NCI-H748 (cell line): ENCODE measurements around the gene CEACAM3.
"Not testable (repeated sequence)": the region's sequence is repeated elsewhere in the genome, so short reads cannot be mapped to it uniquely, and the experiment has no call there.

Experiments used
- DNase-seq: peaks from one replicate; lab custom pipeline; 2025; ENCODE audit not compliant: unreplicated experiment; lab: John Stamatoyannopoulos, UW

The CEACAM3 gene

GRCh38 chr19:41796362-41796761 lies at the start of gene CEACAM3:
Gene CEACAM3, plus strand, starts transcription at chr19:41796587. Its CDS starts 91 bp downstream, at chr19:41796678.
- no peak for DNase-seq

DNA sequence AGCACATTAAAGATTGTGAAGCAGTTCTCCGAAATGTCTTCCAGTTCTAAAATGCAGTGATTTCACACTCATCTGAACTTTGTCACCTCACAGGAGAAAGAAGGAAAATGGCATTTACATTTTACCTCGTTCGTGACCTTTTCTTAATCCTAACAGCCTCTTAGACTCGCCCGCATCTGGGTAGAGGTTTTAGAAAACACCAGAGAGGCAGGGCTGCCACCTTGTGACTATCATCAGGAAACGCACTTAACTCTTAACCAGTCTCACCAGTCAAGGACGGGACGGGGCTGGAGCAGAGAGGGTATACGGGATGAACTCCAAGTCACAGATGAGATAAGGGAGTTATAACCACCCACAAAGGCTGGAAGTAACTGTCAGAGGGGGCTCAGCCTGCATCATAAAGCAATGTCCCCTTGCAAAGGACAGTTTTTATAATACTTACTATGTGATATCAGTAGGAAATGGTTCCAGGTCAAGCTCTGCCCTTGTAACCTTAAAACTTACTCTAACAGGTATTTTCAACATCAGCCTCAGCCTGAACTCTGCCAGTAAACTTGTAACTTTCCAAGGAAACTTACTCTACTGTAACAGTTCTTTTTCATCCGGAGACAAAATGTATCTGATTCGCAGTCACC lies 49.7 kb upstream of the CEACAM3 start:
- DNase-seq = peak; percentile 90

DNA sequence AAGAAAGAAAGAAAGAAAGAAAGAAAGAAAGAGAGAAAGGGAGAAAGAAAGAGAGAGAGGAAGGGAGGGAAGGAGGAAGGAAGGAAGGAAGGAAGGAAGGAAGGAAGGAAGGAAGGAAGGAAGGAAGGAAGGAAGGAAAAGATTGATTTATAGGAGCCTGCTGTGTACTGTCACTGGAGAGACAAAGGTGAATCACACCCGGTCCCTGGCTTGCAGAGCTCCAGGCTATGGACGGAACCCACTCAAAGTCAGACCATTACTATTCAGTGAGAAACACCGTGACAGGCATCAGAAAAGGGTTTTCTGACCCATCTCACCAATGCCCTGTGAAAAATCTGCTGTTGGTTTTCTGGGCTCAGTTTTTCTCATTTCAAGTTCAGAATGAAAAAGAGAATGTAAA lies 48.4 kb upstream of the CEACAM3 start:
- DNase-seq = no peak

DNA sequence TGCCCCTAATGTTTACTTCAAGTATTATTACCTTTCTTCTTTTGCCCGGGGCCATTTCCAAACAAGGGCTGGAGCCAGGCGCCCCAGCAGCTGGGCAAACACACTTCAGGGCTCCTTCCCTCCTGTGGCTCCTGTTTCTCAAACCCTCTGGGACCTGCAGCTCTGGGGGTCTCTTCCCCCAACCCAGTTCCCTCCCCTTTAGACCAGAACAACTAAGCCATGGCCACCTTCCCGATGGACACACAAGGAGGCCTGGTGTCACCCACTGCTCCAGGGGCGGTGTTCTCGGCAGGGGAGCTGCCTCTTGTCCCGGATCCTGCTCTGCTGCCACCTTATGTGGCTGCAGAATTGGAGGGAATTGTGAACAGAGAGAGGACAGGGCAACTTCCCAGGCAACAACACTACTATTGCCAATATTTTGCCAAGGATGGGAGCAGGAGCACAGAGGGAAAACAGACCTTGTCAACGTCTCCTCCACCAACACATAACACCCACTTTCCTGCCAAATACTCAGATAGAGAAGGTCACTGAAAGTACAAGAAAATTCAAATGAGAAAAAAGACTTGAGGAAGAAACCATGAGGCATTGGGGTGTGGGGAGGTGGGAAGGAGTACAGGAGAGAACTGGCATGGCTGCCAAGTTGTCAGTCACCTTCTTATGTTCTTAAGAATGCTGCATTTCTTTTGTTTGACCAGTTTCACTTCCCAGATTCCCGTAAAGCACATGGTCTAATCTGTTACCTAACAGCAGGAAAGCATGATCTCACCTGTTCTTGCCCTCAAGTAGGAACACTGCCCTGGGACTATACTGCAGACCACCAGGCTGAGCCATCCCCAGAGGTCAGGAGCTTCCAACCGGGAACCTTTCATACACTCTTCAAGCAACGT lies 45.9 kb upstream of the CEACAM3 start:
- peak; percentile 53 for DNase-seq

DNA sequence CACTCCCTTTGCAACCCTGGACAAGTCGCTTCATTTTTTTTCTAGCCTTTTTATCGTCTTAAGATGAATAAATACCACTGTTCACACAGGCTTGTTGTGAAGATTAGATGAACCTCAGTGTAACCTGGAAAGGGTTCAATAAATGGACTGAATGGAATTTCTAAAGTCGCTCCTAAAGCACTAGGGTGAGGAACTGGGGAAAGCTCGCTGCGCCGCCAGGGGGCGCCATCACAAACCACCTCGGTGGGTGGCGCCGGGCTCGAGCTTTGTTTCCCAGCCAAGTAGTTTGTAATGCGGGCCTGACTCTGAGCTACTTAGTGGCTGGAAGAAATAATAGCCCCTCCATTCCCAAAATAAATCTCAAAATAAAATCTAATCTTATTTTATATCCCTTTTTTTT lies 43.2 kb upstream of the CEACAM3 start:
- DNase-seq = peak; percentile 79

GRCh38 chr19:41753936-41754529 lies 42.4 kb upstream of the CEACAM3 start:
- peak; percentile 75 for DNase-seq

- no peak for DNase-seq
Measured at GRCh38 chr19:41755328-41755913, 41.0 kb upstream of the CEACAM3 start, which contains the start of gene CEACAM6. Gene CEACAM6, plus strand, starts transcription at chr19:41755530. Its CDS starts 109 bp downstream, at chr19:41755639.

- DNase-seq = no peak
Measured at GRCh38 chr19:41758846-41759245, 37.5 kb upstream of the CEACAM3 start.

DNA sequence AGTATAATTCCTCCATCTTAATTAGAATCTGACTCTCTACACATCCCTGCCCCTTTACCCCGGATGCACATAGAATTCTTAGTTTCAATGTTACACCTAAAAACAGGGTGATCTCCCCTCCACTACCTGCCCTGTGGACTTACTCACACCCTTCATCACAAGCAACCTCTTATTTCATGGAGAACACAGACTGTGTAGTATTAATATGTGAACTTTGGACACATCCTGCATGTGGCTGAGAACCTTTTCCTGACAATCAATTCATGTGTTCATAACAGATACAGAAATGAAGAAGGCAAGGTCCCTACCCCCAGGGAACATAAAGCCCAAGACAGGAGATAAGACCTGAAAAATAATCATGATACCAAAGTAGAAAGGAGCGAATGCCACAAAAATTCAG lies 29.3 kb upstream of the CEACAM3 start:
- no peak for DNase-seq

- not testable (repeated sequence) for DNase-seq
Measured at GRCh38 chr19:41768105-41768504, 28.3 kb upstream of the CEACAM3 start.

GRCh38 chr19:41769608-41770007 lies 26.8 kb upstream of the CEACAM3 start:
- no peak for DNase-seq

DNA sequence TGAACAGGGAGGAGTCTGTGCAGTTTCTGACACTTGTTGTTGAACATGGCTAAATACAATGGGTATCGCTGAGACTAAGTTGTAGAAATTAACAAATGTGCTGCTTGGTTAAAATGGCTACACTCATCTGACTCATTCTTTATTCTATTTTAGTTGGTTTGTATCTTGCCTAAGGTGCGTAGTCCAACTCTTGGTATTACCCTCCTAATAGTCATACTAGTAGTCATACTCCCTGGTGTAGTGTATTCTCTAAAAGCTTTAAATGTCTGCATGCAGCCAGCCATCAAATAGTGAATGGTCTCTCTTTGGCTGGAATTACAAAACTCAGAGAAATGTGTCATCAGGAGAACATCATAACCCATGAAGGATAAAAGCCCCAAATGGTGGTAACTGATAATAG lies 25.0 kb upstream of the CEACAM3 start:
- DNase-seq = no peak

DNA sequence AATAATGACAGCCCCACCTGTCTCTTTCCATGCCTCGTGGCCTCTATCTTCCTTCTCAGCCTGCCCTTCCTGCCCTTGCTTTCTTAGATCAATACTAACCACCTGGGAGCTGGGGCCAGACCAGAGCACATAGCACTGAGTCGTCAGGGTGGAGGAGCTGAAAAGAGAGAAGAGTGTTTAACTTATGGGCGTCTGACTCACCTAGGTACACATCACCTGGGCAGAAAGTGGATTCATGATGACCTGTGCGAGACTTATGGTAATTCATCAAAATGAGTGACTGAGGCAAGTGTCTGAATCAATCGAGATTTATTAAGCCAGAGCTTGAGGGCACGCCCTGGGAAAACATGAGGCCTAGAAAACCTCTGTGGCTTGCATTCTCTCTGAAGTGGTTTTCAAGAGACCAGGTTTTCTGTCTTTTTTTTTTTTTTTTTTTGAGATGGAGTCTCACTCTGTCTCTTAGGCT lies 21.8 kb upstream of the CEACAM3 start:
- DNase-seq = peak; percentile 98

- DNase-seq = no peak
Measured at GRCh38 chr19:41776700-41777099, 19.7 kb upstream of the CEACAM3 start.

DNA sequence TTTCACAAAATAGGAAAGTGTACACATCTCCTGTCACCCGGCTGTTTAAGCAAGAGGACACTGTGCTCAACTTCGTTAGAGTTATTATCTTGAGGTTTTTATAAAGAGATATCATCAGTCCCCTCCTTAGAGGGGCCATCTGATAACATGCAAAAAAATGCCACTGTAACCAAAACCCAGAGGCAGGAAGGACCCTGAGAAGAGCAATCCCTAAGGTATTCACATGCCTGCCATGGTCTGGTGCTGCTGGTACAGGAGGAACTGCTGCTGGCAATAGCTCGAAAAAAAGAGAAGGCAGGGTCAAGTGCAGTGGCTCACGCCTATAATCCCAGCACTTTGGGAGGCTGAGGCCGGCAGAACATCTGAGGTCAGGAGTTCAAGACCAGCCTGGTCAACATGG lies 12.8 kb upstream of the CEACAM3 start:
- DNase-seq = no peak

DNA sequence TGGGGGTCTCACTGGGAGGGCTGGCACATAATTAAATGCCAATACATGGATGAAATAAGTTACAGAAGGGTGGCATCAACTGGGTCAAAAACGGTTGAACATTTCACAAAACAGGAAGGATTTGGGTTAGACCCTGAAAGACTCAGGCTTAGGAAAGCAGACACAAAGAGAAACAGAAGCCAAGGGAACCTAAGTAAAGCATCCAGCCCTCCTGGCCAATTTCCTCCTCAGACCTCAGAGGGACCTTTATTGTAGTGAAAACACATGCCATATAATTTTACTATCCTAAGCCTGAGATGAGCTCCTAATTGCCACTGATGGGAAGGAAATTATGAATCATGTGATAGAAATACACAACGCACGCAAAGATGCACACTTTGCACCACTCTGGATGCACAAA lies 12.1 kb upstream of the CEACAM3 start:
- no peak for DNase-seq

- no peak for DNase-seq
Measured at GRCh38 chr19:41784743-41785142, 11.6 kb upstream of the CEACAM3 start.

GRCh38 chr19:41785653-41786052 lies 10.7 kb upstream of the CEACAM3 start:
- DNase-seq = peak; percentile 85

DNA sequence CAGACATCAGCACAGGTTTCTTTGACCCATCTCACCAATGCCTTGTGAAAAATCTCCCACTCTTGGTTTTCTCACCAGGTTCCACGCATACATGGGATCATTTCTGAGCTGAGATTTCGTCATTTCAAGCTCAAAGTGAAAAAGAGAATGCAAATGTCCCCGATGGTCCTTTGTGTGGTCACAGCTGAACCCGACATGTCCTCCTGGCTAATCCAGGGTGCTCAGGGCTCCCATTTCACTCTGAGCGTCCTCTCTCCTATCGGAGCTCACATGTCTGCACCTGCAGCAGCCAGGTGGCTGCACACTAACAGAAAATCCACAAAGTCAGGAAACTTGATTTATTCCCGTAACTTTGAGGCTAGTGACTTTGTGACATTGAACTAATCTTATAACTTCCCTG lies 9.3 kb upstream of the CEACAM3 start:
- no peak for DNase-seq

DNA sequence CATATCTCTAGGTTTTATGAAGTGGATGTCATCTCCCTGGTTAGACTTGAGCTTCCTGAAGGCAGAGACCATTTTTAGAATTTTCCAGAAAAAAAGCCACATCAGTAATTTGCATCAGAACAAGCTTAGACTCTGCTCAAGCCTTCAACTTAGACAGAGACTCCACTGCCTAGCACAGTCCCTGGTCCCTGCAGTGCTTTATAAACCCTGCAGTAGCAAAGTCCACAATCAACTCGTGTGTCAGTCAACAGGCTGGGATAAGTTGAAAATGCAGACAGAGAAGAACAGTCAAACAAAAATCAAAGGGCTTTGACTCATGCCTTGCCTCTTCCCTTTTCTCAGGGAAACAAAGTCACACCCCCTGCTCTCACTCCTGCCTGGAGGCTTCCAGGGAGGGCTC lies 7.9 kb upstream of the CEACAM3 start:
- not testable (repeated sequence) for DNase-seq

- DNase-seq = peak; percentile 56
Measured at GRCh38 chr19:41789053-41789452, 7.3 kb upstream of the CEACAM3 start.
